ENCODE measurements around the gene FNDC10.
"Not testable (repeated sequence)": the region's sequence is repeated elsewhere in the genome, so short reads cannot be mapped to it uniquely, and the experiment has no call there.

FNDC10 gene

GRCh38 chr1:1598051-1598719, 1.8 kb downstream of the FNDC10 start:
- no peak for DNase-seq

- DNase-seq, result no peak
These were observed 2.5 kb downstream of the FNDC10 start for GRCh38 chr1:1597275-1597930.

- no peak for DNase-seq
These were observed 3.3 kb downstream of the FNDC10 start for GRCh38 chr1:1596493-1597274.

GRCh38 chr1:1595341-1595740, 4.6 kb downstream of the FNDC10 start:
- not testable (repeated sequence) for DNase-seq

- no peak for DNase-seq
These were observed 5.2 kb downstream of the FNDC10 start for GRCh38 chr1:1594602-1595260.

- DNase-seq, result no peak
These were observed 5.9 kb downstream of the FNDC10 start for GRCh38 chr1:1593834-1594601.

GRCh38 chr1:1591452-1591851, 8.5 kb downstream of the FNDC10 start:
- DNase-seq, result no peak

GRCh38 chr1:1583347-1584010, 16.5 kb downstream of the FNDC10 start:
- DNase-seq, result no peak

GRCh38 chr1:1582585-1583346, 17.2 kb downstream of the FNDC10 start:
- DNase-seq, result no peak

GRCh38 chr1:1578371-1578940, 21.5 kb downstream of the FNDC10 start:
- no peak for DNase-seq

GRCh38 chr1:1577367-1578011, 22.4 kb downstream of the FNDC10 start:
- DNase-seq, result no peak

GRCh38 chr1:1574721-1575537, 25.0 kb downstream of the FNDC10 start, which contains the start of gene SSU72:
SSU72 (minus strand) TSS chr1:1574863; CDS start chr1:1574557, 306 bp downstream.
- DNase-seq, result peak; percentile 85

GRCh38 chr1:1573843-1574720, 25.9 kb downstream of the FNDC10 start:
- peak; percentile 76 for DNase-seq

- DNase-seq, result no peak
These were observed 30.6 kb downstream of the FNDC10 start for GRCh38 chr1:1569341-1569740.

- DNase-seq, result no peak
These were observed 32.0 kb downstream of the FNDC10 start for GRCh38 chr1:1567891-1568291.

- DNase-seq, result no peak
These were observed 32.6 kb downstream of the FNDC10 start for GRCh38 chr1:1567152-1567875.

GRCh38 chr1:1565340-1565739, 34.6 kb downstream of the FNDC10 start:
- no peak for DNase-seq
